GM23338 (cell line): Measurements from ENCODE around the gene PACSIN1. TPM values are rescaled to one million over a fixed set of nuclear protein-coding genes. Genes with fewer than 3 reads are reported as not detected.

Experiments used
- ETS1 ChIP-seq: IDR thresholded peaks from 2 replicates; pipeline ENCODE4 v1.6.1; 2016; ENCODE audit warnings: antibody characterized with exemption
- JUNB ChIP-seq: IDR thresholded peaks from one replicate; pipeline ENCODE4 v1.6.1; 2016; ENCODE audit warnings: antibody characterized with exemption; ENCODE audit not compliant: unreplicated experiment
- POLR2AphosphoS5 ChIP-seq: IDR thresholded peaks from 2 replicates; pipeline ENCODE4 v1.6.1; 2016; ENCODE audit warnings: antibody characterized with exemption, low read depth
- STAT1 ChIP-seq: IDR thresholded peaks from one replicate; pipeline ENCODE4 v1.6.1; 2016; ENCODE audit warnings: antibody characterized with exemption; ENCODE audit not compliant: unreplicated experiment
- ZNF331 ChIP-seq: fragments of 250-450 bp; sonication (Bioruptor Pico); IDR thresholded peaks from 2 replicates; pipeline ENCODE4 v1.5.0; 2020; ENCODE audit warnings: low read depth, mild to moderate bottlenecking, moderate library complexity
- ZNF462 ChIP-seq: fragments of 250-450 bp; sonication (Bioruptor Pico); IDR thresholded peaks from 2 replicates; pipeline ENCODE4 v1.5.0; 2020; ENCODE audit warnings: mild to moderate bottlenecking, moderate library complexity
- polyA plus RNA-seq: library from polyadenylated mRNA; unstranded; fragments of >200 nt; fragmentation: Nextera tagmentation; extraction: Ambion mirVana; gene quantifications from 2 replicates; pipeline ENCODE4 v1.2.1, GENCODE V29; 2016
- total RNA-seq: library from RNA; depleted of rRNA; stranded (reverse); fragments of >200 nt; shearing (Covaris generic); gene quantifications from 2 replicates; pipeline ENCODE4 v1.2.3, GENCODE V29; 2014; rRNA removed

PACSIN1 gene
- total and polyA plus RNA-seq, 2 experiments from 2014 or later = 5.2 to 8.7 TPM

- no peak for TF ChIP-seq ETS1
- no peak for TF ChIP-seq STAT1
- TF ChIP-seq ZNF462 = no peak
- TF ChIP-seq JUNB = no peak
- TF ChIP-seq ZNF331 (CRISPR knock-in tag) = no peak
- TF ChIP-seq POLR2AphosphoS5 = no peak
These were observed 118.8 kb downstream of the PACSIN1 start (continued) for GRCh38 chr6:34584694-34585093.

Other genes with a start within 250 kb of the PACSIN1 start
- gene HMGA1, start 229.2 kb upstream of the PACSIN1 start, total RNA-seq = 1,700 and 2,052 TPM in 2 replicates
- gene HMGA1, start 229.2 kb upstream of the PACSIN1 start, polyA plus RNA-seq = 1,386 and 1,411 TPM in 2 replicates
- gene SMIM29, start 217.1 kb upstream of the PACSIN1 start, total RNA-seq = 5.0 and 9.0 TPM in 2 replicates
- 15.9 and 17.0 TPM in 2 replicates for gene SMIM29, start 217.1 kb upstream of the PACSIN1 start, polyA plus RNA-seq
- 31.1 and 32.5 TPM in 2 replicates for gene NUDT3, start 73.4 kb upstream of the PACSIN1 start, total RNA-seq
- 11.5 and 12.1 TPM in 2 replicates for gene NUDT3, start 73.4 kb upstream of the PACSIN1 start, polyA plus RNA-seq
- gene RPS10, start 40.0 kb upstream of the PACSIN1 start, total RNA-seq = 1,675 and 2,175 TPM in 2 replicates
- gene RPS10, start 40.0 kb upstream of the PACSIN1 start, polyA plus RNA-seq = 1,755 and 1,834 TPM in 2 replicates
- gene SPDEF, start 90.3 kb downstream of the PACSIN1 start, total RNA-seq = 0.69 TPM in 1 of 2 replicates, not detected in the other
- not detected in 2 replicates for gene SPDEF, start 90.3 kb downstream of the PACSIN1 start, polyA plus RNA-seq
- 76.4 and 80.1 TPM in 2 replicates for gene ILRUN, start 230.7 kb downstream of the PACSIN1 start, total RNA-seq
- 17.6 and 19.2 TPM in 2 replicates for gene ILRUN, start 230.7 kb downstream of the PACSIN1 start, polyA plus RNA-seq